ENCODE data around the gene INHBC.

The INHBC gene

DNA sequence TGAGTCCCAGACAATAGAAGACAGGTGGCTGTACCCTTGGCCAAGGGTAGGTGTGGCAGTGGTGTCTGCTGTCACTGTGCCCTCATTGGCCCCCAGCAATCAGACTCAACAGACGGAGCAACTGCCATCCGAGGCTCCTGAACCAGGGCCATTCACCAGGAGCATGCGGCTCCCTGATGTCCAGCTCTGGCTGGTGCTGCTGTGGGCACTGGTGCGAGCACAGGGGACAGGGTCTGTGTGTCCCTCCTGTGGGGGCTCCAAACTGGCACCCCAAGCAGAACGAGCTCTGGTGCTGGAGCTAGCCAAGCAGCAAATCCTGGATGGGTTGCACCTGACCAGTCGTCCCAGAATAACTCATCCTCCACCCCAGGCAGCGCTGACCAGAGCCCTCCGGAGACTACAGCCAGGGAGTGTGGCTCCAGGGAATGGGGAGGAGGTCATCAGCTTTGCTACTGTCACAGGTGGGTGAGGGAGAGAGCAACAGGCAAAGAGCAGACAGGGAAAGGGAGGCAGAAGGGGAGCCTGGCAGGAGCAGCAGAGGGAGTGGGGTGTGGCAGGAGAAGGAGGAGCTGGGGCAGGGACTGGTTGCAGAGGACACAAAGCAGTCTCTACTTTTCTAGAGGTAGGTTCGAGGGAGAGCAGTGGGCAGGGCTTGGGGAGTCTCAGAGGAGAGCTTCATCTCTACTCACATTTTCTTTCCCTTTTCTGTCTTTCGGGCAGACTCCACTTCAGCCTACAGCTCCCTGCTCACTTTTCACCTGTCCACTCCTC is 21.0 kb downstream of the INHBC start:
- DNase-seq, result no peak

DNA sequence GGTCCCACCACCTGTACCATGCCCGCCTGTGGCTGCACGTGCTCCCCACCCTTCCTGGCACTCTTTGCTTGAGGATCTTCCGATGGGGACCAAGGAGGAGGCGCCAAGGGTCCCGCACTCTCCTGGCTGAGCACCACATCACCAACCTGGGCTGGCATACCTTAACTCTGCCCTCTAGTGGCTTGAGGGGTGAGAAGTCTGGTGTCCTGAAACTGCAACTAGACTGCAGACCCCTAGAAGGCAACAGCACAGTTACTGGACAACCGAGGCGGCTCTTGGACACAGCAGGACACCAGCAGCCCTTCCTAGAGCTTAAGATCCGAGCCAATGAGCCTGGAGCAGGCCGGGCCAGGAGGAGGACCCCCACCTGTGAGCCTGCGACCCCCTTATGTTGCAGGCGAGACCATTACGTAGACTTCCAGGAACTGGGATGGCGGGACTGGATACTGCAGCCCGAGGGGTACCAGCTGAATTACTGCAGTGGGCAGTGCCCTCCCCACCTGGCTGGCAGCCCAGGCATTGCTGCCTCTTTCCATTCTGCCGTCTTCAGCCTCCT is 21.6 kb downstream of the INHBC start:
- DNase-seq, result peak; percentile 37

DNA sequence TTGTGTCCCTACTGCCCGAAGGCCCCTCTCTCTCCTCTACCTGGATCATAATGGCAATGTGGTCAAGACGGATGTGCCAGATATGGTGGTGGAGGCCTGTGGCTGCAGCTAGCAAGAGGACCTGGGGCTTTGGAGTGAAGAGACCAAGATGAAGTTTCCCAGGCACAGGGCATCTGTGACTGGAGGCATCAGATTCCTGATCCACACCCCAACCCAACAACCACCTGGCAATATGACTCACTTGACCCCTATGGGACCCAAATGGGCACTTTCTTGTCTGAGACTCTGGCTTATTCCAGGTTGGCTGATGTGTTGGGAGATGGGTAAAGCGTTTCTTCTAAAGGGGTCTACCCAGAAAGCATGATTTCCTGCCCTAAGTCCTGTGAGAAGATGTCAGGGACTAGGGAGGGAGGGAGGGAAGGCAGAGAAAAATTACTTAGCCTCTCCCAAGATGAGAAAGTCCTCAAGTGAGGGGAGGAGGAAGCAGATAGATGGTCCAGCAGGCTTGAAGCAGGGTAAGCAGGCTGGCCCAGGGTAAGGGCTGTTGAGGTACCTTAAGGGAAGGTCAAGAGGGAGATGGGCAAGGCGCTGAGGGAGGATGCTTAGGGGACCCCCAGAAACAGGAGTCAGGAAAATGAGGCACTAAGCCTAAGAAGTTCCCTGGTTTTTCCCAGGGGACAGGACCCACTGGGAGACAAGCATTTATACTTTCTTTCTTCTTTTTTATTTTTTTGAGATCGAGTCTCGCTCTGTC is 22.3 kb downstream of the INHBC start:
- no peak for DNase-seq

DNA sequence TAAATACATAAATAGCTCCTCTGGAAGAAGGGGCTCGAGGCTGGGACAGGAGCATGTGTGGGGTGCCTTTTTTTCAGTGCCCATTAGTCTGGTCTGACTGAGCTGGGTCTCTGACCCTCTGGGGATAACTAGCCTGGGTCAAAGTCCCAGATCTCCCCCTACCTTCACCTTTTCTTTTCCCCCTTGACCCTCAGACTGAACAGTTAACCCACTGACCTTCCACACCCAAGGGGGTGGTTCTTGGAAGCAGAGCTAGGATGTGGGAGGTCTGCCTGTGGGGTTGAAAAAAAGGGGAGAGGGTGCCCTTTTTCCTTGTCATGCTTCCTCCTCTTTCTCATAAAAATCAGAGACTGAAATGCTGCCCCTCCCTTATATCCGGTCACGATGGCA is 24.1 kb downstream of the INHBC start:
- no peak for DNase-seq

DNA sequence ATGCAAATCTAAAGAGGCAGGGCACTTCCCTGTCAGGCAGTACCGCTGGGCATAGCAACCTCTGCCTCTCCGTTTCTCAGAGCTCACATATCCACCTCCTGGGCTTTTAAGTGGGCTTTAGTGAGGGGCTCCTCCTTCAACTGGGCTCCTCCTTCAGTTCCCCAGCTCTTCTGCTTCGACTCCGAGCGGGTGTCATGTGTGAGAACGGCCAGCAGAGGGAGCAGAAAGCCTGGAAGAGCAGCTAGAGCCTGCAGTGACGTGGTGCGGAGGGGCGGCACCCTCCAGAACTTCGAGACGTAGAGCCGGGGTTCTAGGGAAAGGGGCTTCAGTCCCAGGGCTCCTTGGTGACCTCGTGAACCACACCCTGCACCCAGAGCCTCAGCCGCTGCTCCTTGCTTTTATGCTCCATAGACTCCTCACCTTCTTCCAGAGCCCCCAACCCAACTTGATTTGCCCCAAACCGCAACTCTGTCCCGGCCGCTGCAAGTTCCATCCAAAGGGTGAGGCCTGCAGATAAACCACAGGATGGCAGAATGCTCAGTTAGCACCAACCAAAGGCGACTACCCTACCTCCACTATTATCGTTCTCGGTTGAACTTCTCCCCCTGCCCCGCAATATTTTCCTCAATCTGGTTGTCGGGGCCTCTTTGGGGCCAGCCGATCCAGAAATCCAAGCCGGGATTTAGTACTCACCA is 24.6 kb downstream of the INHBC start:
- DNase-seq, result peak; percentile 90

DNA sequence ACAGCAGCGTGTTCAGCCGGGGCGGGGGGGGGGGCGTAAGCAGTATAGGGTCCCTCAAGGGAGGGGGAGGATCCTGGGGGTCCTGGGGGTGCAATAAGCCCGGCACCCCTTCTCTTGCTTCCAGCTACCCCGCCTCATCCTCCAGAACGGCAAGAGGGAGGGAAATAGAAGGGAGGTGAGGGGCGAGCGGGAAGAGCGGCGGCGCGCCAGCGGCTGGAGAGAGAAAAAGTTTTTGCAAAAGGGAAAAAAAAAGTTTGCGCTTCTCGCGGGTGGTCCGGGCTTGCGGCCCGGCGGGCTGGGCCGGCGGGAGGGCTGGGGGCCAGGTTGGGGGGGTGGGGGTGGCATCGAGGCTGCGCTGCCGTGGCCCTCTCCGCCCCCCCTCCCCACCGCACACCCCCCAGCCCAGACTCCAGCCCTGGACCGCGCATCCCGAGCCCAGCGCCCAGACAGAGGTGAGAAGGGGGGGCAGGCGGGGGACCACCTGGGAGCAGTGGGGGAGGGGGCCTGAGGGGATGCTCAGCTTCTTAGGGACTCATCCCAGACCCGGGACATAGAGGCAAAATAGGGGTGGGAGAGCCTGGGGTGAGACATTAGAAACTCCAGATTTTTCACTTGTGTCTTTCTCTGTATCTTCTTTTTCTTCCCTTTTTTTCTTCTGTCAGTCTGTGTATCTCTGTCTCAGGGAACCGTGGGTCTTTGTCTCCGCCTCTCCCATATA is 25.3 kb downstream of the INHBC start, which contains the start of gene GLI1:
Gene GLI1 (plus strand): TSS at position 36 of the 718 bp plus-strand sequence. CDS start 3,907 bp downstream, outside the sequence.
- no peak for DNase-seq

DNA sequence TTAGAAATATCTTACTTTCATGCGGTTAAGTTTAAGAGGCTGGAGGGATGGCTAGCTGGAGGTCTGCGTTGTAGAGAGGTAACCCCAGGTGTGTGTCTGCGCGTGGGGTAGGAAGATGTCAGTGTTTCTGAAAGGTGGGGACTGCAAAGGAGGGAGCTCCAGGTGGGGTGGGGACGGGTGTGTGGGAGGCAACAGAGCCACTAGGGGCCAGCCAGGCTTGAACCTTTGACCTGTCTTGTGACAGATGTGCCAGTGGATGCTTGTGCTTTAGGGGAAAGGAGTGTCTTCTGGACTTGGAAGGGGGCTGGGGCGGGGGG is 25.8 kb downstream of the INHBC start:
- no peak for DNase-seq

DNA sequence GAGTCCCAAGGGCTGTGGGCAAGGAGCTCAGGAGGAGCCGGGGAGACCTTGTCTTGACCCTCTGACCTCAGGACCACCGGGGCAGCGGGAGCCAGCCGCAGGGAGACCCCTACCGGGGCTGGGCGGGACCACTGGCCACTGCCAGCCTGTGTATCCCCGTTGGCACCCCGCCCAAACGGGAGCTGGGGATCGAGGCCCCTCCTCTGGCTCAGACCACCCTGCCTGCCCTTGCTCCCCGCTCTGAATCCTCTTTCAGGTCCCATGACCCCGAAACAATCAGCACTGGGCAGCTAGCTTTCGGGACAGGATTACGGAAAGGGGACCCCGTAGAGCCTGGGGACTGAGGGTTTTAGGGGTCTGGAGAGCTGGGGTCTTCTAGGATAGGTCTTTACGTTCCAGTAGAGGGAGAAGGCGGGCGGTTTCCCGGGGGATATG is 26.3 kb downstream of the INHBC start:
- DNase-seq, result no peak

DNA sequence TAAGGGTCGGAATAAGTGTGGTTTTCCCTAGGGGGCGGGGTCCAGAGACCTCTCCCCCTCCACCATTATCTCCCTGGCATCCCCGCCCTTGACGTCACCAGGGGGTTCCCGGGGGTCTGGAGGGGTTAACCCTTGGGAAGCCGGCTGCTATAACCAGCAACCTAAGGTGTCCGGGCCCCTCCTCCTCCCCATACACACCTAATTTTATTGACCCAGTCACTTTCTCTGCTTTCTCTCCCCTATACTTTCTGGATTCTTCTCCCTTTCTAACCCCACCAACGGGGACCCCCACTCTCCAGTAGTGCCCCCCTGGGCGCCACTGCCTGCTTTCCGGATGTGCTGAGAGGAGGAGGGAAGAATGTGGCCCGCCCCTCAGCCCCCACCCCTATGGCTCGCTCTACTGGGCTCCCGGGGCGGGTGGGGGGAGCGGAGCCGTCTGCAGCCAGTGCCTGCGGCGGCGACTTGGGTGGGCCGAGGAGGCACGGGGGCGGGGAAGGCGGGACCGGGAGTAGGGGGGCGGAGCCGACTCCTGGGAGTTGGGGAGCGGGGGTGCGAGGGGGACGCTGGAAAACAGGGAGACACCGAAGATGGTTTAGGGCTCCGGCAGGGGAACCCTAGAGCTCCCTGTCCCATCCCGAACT is 26.8 kb downstream of the INHBC start:
- no peak for DNase-seq

DNA sequence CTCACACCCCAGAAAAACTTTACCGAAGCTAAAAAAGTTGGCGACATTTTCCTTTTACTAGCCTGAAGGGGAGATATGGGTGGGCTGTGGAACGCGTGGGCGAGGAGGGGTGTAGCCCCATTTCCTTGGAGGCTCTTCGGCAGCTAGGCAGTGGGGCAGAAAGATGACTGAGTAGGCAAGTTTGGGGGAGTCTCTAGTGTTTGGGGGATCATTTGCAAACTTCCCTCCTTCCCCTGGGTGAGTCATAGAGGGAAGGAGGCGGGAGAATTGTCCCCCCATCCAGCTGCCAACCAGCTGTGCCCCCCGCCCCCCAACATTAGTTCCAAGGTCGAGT is 27.3 kb downstream of the INHBC start:
- no peak for DNase-seq

DNA sequence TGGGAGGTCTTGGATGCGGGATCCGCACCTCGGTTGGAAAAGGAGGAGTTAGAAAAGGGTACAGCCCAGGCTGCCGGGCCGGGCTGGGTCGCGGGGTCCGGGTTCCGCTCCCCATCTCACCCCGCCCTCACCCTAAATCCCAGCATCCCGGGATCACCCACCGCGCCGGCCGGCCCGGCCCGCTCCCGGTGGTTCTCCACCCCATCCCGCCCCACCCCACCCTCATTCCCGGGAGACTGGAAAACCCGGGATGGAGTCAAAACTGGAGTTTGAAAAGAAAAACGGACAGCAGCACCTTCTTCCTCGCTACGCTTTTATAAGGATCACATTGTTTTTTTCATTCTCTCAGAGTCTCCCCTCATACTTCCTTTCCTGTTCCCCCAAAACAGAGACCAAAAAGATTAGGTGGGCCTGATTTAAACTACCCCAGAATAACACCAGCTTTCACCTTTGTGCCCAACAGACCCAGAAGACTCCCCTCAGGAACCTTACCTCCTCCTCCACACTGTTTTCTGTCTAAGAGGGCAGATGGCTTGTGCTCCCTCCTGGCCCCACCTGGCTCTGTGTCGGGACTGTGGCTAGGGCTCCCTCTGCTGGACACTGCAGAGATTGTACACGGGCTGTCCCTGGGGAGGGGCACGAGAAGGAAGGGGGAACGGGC is 27.8 kb downstream of the INHBC start:
- DNase-seq, result peak; percentile 82

DNA sequence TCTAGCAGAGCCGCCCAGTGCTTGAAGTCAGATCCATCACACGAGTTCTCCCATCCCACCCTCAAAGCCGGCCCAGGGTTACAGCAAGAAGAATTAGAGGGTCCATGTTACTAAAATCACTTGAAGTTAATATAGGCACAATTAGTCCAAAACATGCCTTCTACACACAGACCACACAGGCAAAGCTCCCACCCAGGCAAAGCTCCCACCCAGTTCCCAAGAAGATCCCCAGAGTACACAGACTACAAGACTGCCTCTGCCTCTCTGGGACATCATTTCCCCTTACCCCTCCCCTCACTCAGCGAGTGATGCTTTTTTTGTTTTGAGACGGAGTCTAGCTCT is 28.3 kb downstream of the INHBC start:
- DNase-seq, result no peak

DNA sequence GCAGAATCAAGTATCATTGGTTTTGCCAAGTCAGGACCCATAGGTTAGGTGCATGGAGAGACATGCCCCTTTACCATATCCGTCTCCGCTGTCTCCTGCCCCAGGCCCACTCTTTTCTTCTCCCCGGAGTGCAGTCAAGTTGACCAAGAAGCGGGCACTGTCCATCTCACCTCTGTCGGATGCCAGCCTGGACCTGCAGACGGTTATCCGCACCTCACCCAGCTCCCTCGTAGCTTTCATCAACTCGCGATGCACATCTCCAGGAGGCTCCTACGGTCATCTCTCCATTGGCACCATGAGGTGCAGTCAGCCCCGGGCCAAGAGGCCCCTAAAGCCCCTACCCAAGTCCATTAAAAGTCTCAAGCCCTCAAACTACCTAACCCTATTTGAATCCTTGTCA is 30.0 kb downstream of the INHBC start:
- DNase-seq, result no peak

DNA sequence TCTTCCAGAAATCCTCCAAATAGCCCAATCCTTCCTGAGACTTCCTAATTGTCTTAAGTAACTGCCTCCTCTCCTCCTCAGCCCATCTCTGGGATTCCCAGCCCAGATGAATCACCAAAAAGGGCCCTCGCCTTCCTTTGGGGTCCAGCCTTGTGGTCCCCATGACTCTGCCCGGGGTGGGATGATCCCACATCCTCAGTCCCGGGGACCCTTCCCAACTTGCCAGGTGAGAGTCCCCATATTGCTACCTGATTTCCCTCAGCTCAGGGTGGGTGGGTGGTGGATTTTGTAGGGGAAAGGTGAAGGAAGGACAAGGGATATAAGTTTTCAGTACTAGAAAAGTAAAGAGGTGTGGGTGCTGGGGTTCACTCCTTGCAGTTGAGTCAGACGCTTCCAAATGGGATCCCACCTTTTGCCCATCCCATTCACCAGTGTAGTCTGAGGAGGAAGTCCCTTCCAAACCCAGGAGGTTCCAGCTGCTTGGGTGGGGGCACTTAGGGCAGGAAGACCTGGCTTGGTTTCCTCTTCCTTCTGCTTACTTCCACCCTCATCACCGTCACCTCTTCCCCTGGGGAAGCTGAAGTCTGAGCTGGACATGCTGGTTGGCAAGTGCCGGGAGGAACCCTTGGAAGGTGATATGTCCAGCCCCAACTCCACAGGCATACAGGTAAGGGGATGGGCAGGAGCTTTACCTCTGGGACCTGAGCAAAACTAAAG is 30.6 kb downstream of the INHBC start:
- no peak for DNase-seq

DNA sequence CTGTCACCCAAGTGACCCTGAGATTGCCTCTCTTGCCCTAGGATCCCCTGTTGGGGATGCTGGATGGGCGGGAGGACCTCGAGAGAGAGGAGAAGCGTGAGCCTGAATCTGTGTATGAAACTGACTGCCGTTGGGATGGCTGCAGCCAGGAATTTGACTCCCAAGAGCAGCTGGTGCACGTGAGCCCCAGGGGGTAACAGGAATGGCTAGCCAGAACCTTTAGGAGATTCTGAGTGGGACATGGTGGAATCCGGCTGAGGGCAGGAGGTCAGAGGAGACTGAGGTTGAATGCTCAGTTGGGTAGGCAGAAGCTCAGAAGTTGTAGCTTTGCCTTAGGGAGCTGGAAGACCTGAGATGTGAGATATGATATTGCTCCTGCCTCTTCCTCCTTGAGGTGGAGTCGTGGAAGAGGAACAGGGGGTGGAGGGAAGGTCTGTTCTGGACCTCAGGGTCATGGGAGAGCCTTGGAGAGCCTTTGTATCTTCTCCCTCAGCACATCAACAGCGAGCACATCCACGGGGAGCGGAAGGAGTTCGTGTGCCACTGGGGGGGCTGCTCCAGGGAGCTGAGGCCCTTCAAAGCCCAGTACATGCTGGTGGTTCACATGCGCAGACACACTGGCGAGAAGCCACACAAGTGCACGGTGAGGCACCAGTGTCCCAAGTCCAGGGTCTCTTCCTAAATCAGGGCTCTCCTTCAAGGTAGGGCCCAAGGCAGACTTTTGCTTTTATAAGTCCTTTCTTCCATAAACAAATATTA is 31.3 kb downstream of the INHBC start:
- no peak for DNase-seq

DNA sequence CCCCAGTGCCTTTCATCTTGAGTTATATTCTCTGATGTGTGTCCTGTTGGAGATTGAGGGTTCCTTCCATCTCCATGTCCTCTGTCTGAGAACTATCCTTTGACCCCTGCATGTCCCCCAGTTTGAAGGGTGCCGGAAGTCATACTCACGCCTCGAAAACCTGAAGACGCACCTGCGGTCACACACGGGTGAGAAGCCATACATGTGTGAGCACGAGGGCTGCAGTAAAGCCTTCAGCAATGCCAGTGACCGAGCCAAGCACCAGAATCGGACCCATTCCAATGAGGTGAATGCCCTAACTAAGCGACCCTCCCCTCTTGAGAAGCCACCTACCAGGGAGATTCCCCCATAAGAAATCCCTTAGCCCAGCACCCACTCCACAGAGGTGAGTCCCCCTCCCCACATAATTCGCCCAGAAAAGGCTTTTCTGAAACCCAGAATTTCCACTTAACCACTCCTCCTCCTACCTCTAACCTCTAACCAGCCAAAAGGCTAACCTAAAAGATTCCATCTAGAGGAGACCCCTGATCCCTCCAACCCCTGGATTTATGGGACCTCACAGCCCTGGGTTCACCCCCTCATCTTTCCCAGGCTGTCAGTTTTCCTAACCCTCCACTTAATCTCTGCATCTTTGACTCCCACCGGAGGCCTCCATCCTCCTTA is 32.8 kb downstream of the INHBC start:
- DNase-seq, result no peak

DNA sequence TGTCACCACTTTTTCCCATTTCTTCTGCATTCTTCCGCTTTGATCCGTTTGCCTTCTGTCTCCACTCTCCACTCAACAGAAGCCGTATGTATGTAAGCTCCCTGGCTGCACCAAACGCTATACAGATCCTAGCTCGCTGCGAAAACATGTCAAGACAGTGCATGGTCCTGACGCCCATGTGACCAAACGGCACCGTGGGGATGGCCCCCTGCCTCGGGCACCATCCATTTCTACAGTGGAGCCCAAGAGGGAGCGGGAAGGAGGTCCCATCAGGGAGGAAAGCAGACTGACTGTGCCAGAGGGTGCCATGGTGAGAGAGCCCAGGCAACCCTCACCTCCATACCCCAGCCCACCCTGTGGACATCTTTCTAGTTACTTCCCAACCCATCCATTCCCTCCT is 33.3 kb downstream of the INHBC start:
- DNase-seq, result no peak

DNA sequence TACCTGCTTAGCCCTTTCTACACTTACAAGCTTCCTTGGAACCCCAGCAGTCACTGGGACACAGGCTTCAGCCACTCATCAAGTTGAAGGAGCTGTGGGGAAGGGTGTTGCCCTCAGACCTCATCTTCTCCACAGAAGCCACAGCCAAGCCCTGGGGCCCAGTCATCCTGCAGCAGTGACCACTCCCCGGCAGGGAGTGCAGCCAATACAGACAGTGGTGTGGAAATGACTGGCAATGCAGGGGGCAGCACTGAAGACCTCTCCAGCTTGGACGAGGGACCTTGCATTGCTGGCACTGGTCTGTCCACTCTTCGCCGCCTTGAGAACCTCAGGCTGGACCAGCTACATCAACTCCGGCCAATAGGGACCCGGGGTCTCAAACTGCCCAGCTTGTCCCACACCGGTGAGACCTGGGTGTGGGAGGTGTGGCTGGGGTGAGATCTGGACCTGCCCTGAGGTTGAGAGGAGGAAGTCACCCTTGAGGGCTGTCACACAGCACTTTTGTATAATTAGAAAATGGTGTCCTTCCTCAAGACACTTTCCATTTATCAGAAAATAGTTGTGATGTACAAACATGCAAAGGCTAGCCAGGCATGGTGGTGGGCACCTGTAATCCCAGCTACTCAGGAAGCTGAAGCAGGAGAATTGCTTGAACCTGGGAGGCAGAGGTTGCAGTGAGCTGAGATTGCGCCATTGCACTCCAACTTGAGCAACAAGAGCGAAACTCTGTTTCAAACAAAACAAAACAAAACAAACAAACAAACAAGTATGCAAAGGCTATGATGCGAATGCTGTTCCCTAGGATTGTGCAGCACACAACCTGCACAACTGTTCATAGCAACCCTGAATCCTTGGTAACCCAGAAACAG is 34.9 kb downstream of the INHBC start:
- DNase-seq, result no peak
